Measurements from ENCODE around the gene SCRN1.
"Not testable (repeated sequence)": the region's sequence is repeated elsewhere in the genome, so short reads cannot be mapped to it uniquely, and the experiment has no call there.

The SCRN1 gene

DNA sequence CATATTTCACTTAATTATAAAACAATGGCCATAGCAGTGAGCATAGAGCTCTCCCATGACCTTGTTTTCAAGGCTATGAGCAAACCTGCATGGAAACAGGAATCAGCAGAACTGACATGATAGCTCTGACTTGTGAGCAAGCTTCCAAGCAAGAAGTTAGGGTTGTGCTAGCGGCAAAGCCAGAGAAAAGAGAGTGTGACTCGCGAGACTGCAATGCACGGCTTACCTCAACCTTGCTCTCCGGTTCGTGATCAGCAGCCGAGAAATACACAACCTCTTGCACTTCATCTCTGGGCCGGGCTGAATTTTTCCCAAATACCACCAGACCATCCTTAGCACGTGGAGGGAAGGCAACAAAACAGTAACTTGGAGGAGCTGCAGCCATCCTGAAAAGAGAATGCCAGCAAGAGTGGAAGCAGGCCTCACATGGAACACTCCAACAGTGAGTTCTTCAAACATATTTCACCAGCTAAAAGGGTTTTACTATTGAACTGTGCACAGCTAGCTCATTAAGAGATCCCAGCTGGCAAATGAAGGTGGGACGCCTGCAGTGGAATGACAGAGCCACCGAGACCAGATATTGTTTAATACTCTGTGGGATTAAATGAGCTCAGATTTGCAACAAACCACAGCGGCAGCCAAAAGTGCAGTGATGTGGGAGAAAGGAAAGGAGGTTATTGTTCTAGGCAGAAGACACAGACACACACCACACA lies 20.8 kb downstream of the SCRN1 start:
- DNase-seq (ENCODE audit: low read depth) = no peak

DNA sequence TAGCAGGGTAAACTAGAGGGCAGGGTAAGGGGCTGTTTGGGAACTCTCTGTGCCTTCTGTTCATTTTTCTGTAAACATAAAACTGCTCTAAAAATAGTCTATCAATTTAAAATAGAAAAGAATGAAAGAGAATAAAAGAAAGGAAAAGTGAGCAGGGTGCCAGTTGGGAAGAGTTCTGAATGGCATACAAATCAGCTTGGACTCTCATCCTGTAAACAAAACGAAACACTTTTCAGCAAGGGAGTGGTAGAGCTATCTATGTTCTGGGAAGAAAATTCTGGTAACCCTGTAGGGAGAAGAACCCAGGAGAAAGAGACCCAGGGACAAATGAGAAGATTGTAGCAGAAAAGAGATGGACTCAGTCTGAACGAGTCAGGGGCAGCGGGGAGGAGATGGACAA lies 24.6 kb downstream of the SCRN1 start:
- no peak for DNase-seq (ENCODE audit: low read depth)

DNA sequence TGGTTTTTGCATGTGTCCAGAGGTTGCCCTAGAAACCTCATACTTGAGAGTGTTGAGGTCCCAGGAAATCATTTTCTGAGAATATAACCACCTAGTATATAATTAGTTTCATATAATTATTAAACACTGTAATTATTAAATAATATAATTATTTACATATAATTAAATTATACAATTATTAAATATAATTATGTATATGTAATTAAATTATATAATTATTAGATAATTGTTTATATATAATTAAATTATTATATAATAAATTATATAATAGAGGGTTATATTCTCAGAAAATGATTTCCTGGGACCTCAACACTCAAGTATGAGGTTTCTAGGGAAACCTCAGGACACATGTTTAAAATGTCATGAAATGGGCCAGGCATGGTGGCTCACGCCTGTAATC lies 27.6 kb downstream of the SCRN1 start:
- no peak for DNase-seq (ENCODE audit: low read depth)

DNA sequence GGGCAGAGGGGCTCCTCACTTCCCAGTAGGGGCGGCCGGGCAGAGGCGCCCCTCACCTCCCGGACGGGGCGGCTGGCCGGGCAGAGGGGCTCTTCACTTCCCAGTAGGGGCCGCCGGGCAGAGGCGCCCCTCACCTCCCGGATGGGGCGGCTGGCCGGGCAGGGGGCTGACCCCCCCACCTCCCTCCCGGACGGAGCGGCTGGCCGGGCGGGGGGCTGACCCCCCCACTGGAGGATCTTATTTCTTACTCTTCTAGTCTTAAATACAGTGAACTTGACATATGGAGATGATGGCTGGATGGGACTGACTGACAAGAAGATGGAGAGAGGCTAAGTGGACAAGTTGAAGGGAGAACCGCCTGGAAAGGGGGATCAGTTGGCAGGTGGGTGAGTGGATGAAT lies 28.0 kb downstream of the SCRN1 start:
- not testable (repeated sequence) for DNase-seq (ENCODE audit: low read depth)

DNA sequence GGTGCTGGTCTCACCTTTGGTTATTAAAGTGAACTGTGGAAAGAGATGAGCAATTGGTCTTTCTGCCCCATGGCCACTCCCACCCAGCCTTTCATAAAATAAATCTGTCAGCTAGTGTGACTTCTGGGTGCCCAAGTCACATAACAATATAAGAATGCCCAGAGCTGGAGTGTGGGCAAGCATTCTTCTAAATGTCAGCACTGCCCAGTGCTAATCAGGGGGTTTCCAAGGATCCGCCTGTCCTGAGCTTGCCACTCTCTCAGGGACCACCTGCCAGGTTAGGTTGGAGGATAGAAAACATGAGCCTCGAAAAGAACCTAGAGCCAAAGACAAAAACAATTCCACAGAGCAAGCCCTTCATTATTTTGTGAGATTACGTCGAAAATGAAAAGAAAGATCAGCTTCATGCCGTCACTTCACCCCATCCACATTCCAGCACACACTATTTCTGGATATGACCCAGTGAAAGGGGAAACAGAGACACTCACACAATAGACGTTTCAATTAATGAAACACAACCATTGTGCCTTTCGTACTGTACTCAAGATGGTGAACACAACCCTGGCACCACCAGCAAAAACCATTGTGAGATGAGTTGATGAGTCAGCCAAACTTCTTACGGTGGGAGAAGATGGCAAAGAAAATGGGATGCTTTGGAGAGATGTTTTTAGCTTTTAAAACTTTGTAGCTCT lies 30.8 kb downstream of the SCRN1 start:
- DNase-seq (ENCODE audit: low read depth) = no peak

DNA sequence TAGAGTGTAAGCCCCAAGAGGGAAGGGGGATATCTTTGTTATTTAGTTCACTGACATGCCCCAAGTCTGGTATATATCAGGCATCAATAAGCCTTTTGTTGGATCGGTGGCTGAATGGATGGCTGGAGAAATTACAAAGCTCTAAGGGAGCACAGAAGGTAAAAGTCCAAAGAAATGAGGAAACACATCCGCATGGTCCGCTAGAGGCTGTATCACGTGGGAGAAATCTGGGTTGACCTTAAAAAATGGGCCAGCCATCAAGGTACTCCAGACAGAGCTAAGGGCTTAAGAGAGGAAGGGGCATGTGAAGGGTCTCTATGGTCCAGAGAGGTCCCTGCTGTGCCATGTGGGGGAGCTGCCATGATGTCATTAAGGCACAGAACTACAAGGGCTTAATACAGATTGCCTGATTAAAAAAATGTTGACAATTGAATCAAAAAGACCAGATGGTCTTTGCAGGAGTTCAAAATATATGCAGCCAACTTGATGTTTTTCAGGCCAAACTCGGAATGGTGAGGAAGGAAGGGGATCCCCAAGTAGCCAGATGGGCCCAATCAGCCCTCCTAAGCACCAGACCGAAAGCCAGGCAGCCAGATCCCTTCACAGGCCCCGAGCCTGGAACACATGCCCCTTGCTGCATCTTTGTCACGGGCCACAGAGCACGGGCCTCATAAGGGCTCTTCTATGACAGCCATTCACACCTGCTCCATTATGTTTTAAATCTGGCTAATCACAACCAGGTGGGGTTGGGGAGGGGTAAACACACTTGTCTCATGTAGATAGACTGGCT lies 31.9 kb downstream of the SCRN1 start:
- no peak for DNase-seq (ENCODE audit: low read depth)

DNA sequence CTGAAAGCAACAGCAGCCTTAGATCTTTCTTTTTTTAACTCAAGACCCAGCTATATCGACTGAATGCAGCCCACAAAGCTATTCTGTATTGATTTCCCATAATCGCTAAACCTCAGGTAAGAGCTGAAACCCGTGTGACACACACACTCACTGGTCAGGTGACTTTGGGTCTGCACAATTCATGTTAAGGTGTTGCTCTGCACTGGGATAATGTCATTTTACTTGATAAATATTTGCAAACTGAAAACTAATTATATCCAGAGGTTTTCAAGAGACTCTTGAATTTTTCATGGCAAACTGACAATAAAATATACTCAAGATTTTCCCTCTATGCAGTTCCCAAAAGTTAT lies 33.1 kb downstream of the SCRN1 start:
- DNase-seq (ENCODE audit: low read depth) = no peak

DNA sequence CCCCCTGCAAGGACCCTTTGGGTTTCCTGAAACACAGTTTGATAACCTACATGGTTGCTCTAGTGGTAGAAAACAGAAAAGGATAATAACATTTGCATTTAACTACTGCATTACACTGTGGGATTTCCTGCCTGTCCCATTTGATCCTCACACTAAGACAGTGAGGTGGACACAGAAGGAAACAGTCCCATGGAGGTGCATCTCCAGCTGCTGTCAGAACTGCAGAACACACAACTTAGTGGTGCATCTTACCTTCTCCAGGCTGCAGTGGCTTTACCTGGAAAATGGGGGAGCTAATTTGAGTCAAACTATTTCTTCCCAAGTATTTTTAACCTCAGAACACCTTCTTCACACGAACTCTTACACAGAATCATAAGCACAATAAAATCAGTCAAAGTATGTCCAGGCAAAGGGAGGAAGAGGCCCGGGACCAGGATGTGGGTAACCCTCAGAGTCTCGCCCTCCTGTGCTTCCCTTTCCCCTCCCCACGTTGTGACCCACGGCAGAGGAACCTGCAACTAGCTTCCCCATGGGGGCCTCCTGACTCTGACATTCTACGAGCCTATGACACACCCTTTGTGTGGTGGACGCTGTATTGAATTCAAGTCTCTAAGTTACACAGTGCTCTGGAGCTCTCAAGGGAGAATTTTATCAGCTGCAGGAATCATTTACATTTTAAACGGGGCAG lies 33.7 kb downstream of the SCRN1 start:
- DNase-seq (ENCODE audit: low read depth) = no peak

DNA sequence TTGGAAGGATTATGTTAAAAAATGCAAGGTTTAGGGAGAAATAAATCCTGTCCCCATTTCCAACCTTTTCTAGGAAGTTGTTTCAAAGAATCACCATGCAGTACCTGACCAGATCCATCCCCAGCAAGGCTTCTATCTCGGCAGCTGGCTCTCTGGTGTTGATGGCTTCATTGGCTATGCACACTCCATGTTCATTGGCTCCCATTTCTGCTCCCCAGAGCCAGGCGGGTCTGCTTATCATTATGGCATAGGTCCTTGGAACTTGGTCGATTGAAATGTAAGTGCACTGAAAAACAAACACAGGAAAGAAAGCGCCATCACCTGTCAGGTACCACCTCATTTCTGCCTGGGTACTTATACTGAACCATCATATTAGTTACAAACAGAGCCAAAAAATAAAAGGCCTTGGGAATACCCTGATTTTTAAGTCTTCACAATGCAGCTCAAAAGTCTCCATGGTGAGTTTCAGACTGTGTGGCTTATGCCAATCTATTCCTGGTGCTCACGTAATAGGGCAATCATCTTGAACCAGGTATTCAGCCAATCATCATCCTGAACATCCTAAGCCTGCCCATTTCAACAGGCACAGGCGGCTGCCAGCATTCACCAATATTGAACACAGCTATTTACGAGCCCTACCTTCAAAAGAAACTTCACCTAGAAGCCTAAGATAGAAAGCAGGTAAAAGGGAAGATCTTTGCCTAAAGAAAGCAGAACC lies 34.4 kb downstream of the SCRN1 start:
- no peak for DNase-seq (ENCODE audit: low read depth)

DNA sequence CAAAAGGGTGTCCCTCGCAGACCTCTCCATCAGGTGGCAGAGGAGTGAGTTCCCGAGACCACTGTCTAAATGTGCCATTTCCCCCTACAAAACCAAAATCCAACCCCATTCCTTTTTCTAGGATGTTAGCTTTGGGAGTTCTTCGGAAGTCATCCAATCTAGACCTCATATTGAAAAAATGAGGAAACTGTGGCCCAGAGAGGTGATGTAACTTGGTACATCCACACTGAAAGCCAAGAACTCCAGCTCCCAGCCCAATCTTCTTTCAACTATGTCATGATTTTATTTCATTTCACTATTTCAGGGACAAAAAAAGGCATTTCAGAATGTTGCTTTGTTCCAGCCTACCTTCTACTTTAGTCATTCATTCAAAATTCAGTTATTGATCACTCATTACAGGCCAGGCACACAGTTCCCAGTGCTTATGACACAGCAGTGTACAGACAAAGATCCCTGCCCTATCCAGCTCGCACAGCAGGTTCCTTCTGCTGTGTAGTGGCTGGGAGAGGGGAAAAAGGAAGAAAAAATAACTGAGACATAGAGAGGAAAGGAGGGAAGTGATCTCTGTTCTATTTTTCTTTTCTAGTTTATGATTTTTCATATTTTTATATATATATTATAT lies 35.8 kb downstream of the SCRN1 start:
- no peak for DNase-seq (ENCODE audit: low read depth)

DNA sequence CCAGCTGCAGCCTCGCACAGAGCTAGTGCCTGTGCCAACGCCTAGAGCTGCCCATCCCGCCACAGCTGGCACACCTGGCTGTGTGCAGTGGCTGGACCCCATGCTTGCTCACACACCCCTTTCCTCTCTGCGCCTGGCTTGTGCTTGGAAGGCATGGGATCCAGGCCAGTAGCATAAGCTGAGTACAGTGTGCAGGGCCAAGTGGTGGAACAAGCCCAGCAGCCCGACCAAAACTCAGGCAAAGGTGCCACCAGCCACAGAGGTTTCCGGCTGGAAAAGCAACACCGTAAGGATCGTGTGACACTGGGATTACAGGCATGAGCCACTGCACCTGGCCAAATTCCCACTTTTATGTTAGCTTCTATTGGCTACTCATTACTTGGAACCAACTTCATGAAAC lies 38.4 kb downstream of the SCRN1 start:
- DNase-seq (ENCODE audit: low read depth) = no peak

DNA sequence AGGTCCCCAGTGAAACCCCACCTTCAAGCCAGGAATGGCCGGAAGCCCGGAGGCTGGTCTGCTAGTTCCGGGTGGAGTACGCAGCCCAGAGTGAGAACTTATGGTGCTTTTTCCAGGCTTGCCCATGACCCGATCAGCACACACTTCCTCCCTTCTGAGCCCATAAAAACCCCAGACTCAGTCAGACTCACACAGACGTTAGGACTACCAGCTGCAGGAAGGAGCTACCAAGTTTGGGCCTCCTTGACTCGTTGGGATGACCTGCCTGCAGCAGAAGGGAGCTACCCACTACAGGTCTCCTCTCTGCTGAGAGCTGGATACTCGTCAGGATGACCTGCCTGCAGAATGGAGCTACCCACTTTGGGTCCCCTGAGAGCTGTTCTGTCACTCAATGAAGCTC lies 39.1 kb downstream of the SCRN1 start:
- no peak for DNase-seq (ENCODE audit: low read depth)

DNA sequence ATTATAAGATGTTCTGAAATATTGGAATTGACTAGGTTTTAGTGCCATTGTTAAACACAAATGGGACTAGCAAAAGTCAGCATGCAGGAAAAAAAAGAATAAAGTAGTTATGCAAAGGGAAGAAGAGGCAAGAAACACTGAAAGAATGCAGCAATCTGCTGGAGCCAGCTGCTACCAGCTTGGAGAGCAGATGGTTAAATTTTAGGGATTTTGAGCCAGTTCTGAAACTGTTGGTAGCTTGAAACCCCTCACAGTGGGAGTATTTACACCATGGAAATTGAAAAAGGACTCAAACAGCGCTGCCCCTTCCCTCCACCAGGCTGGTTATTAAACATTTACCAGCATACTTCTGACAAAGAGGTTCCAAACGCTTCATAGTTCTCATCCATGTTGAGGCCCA lies 41.0 kb downstream of the SCRN1 start:
- DNase-seq (ENCODE audit: low read depth) = no peak

DNA sequence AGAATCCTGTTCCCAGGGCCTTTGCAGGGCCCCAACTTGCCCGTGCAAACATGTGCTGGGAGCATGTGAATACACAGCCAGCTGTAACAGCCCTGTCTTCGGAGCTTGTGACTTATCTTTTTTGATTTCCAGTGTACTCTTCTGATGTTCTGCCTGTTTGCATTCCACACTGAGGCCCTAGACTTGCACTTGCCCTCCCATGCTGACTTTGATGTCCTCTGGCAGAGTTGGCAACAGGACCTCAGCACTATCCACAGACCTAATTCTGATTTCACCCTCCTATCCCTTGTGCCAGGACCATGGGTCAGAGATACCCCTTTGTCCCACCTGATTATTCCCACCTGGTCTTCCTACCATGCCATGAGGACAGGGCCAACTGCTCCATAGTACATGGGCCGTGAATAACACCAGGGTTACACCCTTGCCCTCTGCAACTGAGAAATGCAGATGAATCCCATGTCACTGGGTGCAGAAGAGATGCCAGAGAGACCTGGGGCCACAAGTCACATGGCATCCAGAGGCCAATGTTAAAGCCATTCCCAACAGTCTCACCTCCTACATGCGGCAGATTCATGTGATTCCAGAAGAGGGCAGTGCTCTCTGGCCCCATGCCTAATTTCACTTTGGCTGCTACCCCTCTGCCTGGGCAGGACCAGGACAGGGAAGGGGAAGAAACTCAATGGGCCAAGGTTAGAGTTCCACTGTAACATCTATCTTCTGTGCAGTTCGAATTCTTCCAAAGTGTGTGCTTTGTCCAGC lies 43.0 kb downstream of the SCRN1 start:
- no peak for DNase-seq (ENCODE audit: low read depth)

DNA sequence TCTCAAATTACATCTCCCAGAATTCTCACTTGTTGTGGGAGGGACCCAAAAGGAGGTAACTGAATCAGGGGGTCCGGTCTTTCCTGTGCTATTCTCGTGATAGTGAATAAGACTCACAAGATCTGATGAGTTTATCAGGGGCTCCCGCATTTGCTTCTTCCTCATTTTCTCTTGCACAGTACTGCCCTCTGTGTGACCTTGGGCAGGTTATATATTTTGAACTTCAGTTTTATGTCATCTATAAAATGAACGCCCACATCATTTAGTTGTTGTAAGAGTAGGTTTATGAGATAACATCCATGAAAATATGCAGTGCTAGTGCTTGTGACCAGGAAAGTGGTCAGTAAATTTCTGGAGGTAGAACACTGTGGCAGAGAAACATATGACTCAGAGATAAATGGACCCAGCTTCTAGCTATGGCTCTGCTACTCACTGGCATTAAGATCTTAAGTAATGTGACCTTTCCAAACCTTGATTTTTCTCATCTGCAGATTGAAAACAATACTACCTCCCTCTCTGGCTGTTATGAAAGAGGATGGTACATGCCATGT lies 44.3 kb downstream of the SCRN1 start:
- no peak for DNase-seq (ENCODE audit: low read depth)

DNA sequence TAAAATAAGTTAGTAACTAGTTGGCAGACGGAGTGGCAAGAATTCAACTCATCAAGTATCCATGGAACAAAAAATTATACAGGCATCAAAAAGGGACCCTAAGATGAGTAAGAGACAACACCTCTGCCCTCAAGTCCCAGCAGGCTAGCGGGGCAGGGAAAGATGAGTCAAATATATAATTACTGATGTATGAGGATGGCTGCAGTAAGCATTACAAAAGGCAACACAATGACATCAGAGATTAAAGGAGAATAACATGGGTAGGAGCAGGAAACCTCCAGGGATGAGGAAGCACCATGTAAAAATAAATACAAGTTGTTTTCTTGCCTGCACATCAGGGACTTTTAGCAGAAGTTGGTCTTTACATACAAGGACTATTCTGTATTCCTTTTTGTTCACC lies 49.4 kb downstream of the SCRN1 start:
- no peak for DNase-seq (ENCODE audit: low read depth)

DNA sequence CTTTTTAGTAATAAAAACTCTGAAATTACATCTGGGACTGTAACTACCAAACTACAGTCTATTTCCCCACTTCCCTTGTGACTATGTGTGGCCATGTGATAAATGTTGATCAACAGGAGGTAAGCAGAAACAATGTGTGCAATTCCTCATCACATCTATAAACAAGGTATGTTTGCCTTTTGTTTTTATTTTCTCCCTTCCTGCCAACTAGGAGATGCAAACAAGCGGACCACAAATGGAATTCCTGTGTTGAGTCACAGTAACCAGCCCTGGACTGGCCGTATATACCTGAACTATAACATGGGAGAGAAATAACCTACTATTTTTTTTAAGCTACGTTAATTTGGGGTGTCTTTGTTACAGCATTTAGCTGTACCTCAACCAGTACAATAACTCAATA lies 52.5 kb downstream of the SCRN1 start:
- DNase-seq (ENCODE audit: low read depth) = no peak

DNA sequence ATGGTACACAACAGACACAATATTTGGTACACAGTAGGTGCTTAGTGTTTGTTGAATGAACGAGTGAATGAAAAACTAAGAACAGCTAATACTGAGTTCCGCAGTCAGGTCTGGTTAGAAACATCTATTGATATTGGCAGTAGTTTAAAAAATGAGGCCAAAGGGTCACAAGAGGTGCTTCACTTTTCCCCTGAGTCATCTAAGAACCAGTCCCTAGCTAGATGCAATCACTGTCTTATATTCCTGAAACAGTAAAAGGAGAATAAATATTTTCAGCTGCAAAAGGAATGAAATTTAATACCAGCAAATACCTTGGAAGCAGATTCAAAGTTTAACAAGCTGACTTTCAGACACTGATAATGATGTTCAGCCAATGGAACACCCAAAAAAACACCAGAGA lies 54.5 kb downstream of the SCRN1 start:
- no peak for DNase-seq (ENCODE audit: low read depth)

DNA sequence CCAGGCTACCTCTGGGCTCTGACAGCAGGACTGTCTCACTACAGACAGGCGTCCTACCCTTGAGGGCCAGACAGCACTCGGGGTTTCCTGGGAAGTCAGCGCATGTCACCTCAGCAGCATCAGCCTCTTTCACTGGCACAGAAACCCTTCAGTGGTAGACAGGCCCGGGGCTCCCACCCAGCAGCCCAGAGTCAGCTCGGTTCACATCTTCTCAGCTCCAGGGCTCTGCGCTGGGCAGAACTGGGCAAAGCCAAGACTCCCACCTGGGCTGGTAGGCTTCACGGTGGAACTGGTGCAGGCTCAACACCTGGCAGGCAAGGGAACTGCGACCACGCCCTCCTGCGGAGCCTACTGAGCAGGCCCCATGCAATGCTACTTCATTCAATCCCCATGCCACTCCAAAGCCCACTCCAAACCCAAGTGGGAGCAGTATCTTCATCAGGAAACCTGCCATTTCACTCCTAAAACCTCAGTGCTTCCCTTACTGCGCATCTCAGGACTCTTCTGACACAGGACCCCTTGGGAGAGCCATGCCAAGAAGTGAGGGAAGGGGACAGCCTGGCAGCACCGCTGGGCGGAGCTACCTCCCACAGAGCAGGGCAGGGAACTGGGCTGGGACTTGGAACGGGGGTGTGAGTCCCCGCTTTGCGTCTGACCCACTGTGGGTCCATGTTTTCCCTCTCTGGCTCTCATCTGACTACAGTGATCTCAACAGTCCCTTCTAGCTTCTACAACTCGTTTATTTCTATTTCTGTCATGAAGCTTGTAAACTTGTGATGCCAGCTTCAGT lies 60.4 kb downstream of the SCRN1 start:
- no peak for DNase-seq (ENCODE audit: low read depth)

DNA sequence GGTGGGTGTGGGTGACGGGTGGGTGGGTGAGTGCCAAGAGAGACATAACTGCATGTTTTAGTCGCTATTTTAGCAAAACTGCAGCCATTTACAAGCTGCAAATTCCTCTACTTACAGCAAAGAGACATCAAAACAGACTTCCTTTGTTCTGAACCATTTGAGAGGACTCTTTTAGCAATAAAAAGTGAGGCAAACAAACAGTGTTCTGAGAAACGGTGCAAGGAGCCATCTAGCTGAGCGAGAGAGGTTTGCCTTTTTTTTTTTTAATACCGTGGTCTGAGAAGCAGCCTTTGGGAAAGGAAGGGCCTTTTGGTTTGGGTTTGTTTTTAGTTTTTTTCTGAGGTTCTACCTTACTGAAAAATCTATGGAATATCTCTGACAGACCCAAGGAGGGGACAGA lies 62.9 kb downstream of the SCRN1 start:
- DNase-seq (ENCODE audit: low read depth) = no peak
